Smooth muscle cell (in vitro differentiated cells): Measurements from ENCODE around the gene SEMA3D. TPM values are rescaled to one million over a fixed set of nuclear protein-coding genes. Genes with fewer than 3 reads are reported as not detected.

Experiments used
- DNase-seq: peaks from one replicate; lab custom pipeline; 2025; ENCODE audit not compliant: unreplicated experiment; lab: John Stamatoyannopoulos, UW
- H2AFZ ChIP-seq: fragments of 200-600 bp; sonication (generic); 2 replicates; pipeline ENCODE4 v1.6.0; 2016; ENCODE audit warnings: antibody characterized with exemption, low read depth, mild to moderate bottlenecking
- H3F3A ChIP-seq: fragments of 200-600 bp; sonication (generic); 2 replicates; pipeline ENCODE4 v1.6.0; 2017; ENCODE audit warnings: antibody characterized with exemption, low read depth
- H3K27ac ChIP-seq: fragments of 200-600 bp; sonication (generic); 2 replicates; pipeline ENCODE4 v1.5.1; 2016; ENCODE audit warnings: low read depth, mild to moderate bottlenecking
- H3K27me3 ChIP-seq: fragments of 200-600 bp; sonication (generic); 2 replicates; pipeline ENCODE4 v1.6.1; 2016; ENCODE audit warnings: low read depth, mild to moderate bottlenecking
- H3K36me3 ChIP-seq: fragments of 200-600 bp; sonication (generic); 2 replicates; pipeline ENCODE4 v1.5.1; 2016; ENCODE audit warnings: low read depth
- H3K4me1 ChIP-seq: fragments of 200-600 bp; sonication (generic); 2 replicates; pipeline ENCODE4 v1.5.1; 2016; ENCODE audit warnings: low read depth
- H3K4me2 ChIP-seq: fragments of 200-600 bp; sonication (generic); 2 replicates; pipeline ENCODE4 v1.6.0; 2016; ENCODE audit warnings: mild to moderate bottlenecking
- H3K4me3 ChIP-seq: fragments of 200-600 bp; sonication (generic); 2 replicates; pipeline ENCODE4 v1.5.1; 2016; ENCODE audit warnings: mild to moderate bottlenecking
- H3K79me2 ChIP-seq: fragments of 200-600 bp; sonication (generic); 2 replicates; pipeline ENCODE4 v1.6.0; 2016; ENCODE audit warnings: low read depth, mild to moderate bottlenecking
- H3K9ac ChIP-seq: fragments of 200-600 bp; sonication (generic); 2 replicates; pipeline ENCODE4 v1.6.0; 2016; ENCODE audit warnings: low read depth
- H3K9me3 ChIP-seq: fragments of 200-600 bp; sonication (generic); replicated peaks from 2 replicates; pipeline ENCODE4 v1.5.1; 2016; ENCODE audit warnings: low read depth
- H4K20me1 ChIP-seq: fragments of 200-600 bp; sonication (generic); 2 replicates; pipeline ENCODE4 v1.6.0; 2016; ENCODE audit warnings: low read depth
- WGBS: methylation state at CpG from one replicate; pipeline ENCODE4 v1.1.7; 2016; ENCODE audit warnings: low lambda C conversion rate; 5-methylcytosine and 5-hydroxymethylcytosine counted together
- polyA plus RNA-seq: library from polyadenylated mRNA; unstranded; fragments of >200 nt; fragmentation: Nextera tagmentation; extraction: Ambion mirVana; gene quantifications from 2 replicates; pipeline ENCODE4 v1.2.1, GENCODE V29; 2016
- total RNA-seq: library from RNA; depleted of rRNA; stranded (reverse); fragments of >200 nt; gene quantifications from 2 replicates; pipeline ENCODE4 v1.2.3, GENCODE V29; 2014
- TF ChIP-seq, protein P1 (sequence below): fragments of 200-600 bp; sonication (generic); IDR thresholded peaks from 2 replicates; pipeline ENCODE4 v1.5.1; 2017; ENCODE audit warnings: borderline replicate concordance, mild to moderate bottlenecking, antibody characterized with exemption; ENCODE audit not compliant: insufficient read depth, poor library complexity, severe bottlenecking

The SEMA3D gene
- total and polyA plus RNA-seq, 2 experiments from 2014 or later: 9.8 to 106 TPM

GRCh38 chr7:85119934-85120333, 66.9 kb downstream of the SEMA3D start:
- Histone ChIP-seq H3K9ac (no peak overlapping the region), H3F3A (no peaks in the 10 kb centered on the region), H3K4me1 (no peaks in the 10 kb centered on the region), H2AFZ (no peak overlapping the region), H3K27me3 (no peaks in the 10 kb centered on the region), H3K4me3 (no peak overlapping the region), H3K79me2 (no peaks in the 10 kb centered on the region), H3K36me3 (no peaks in the 10 kb centered on the region), H3K9me3 (peaks cover 4% of the 10 kb centered on the region), H3K27ac (no peak overlapping the region), H3K4me2 (no peak overlapping the region), H4K20me1 (no peaks in the 10 kb centered on the region)
- WGBS: 89% methylated on average over 3 of the region's 3 CpGs
- no peak for DNase-seq
- TF ChIP-seq, protein P1, sequence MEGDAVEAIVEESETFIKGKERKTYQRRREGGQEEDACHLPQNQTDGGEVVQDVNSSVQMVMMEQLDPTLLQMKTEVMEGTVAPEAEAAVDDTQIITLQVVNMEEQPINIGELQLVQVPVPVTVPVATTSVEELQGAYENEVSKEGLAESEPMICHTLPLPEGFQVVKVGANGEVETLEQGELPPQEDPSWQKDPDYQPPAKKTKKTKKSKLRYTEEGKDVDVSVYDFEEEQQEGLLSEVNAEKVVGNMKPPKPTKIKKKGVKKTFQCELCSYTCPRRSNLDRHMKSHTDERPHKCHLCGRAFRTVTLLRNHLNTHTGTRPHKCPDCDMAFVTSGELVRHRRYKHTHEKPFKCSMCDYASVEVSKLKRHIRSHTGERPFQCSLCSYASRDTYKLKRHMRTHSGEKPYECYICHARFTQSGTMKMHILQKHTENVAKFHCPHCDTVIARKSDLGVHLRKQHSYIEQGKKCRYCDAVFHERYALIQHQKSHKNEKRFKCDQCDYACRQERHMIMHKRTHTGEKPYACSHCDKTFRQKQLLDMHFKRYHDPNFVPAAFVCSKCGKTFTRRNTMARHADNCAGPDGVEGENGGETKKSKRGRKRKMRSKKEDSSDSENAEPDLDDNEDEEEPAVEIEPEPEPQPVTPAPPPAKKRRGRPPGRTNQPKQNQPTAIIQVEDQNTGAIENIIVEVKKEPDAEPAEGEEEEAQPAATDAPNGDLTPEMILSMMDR: no peak

DNA sequence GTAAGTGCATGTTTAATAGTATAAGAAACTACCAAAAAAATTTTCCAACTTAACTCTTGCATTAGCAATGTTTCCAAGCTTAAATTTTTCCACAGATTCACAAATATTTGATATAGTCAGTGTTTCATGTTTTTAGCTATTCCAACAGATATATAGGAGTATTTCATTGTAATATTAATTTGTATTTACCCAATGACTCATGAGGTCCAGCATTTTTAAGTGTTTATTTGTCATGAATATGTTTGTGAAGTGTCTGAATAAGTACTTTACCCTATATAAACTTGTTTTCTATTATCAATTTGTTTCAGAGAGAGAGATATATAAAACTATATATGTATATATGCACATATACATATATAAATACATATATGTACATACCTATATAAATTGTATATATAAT, 71.0 kb downstream of the SEMA3D start:
- DNase-seq: no peak
- Histone ChIP-seq H3K36me3 (no peaks in the 10 kb centered on the region), H3F3A (no peaks in the 10 kb centered on the region), H3K4me1 (no peaks in the 10 kb centered on the region), H3K9me3 (peaks cover 4% of the 10 kb centered on the region), H3K79me2 (no peaks in the 10 kb centered on the region), H2AFZ (no peak overlapping the region), H3K4me2 (no peak overlapping the region), H3K9ac (no peak overlapping the region), H3K27me3 (no peaks in the 10 kb centered on the region), H3K4me3 (no peak overlapping the region), H4K20me1 (no peaks in the 10 kb centered on the region), H3K27ac (no peak overlapping the region)
- TF ChIP-seq, protein P1: no peak

GRCh38 chr7:85115006-85115405, 71.8 kb downstream of the SEMA3D start:
- no peak overlapping the region for H2AFZ ChIP-seq

DNA sequence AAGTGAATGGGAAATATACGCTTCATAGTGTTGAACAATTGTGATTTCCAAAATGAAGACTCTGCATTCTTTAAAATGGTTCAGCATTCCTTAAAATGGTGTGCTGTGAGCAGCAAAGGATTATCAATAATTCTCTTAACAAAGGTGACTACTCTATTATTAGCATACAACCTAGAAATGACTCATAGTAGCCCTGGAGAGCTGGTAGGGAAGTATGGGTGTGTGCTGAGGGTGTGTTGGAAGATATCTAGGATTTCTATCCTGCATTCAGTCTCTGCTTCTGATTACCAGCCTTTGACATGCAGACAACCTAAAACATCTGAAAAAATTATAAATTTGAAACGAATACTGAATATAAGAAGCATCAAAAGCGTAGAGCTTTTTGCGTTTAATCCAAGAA, 72.5 kb downstream of the SEMA3D start:
- Histone ChIP-seq H3K4me1 (no peaks in the 10 kb centered on the region), H3K9ac (no peak overlapping the region), H3F3A (no peaks in the 10 kb centered on the region), H3K4me2 (no peak overlapping the region), H3K27me3 (no peaks in the 10 kb centered on the region), H2AFZ (no peak overlapping the region), H4K20me1 (no peaks in the 10 kb centered on the region), H3K79me2 (no peaks in the 10 kb centered on the region), H3K9me3 (peaks cover 4% of the 10 kb centered on the region), H3K27ac (peak overlapping the region; percentile 55), H3K4me3 (no peak overlapping the region), H3K36me3 (no peaks in the 10 kb centered on the region)
- DNase-seq: no peak
- TF ChIP-seq, protein P1: no peak
- WGBS: 82% methylated on average over 4 of the region's 4 CpGs

More at GRCh38 chr7:85115006-85115405, 71.8 kb downstream of the SEMA3D start:
- Histone ChIP-seq H4K20me1 (no peaks in the 10 kb centered on the region), H3K4me2 (no peak overlapping the region), H3F3A (no peaks in the 10 kb centered on the region), H3K27me3 (no peaks in the 10 kb centered on the region), H3K4me3 (no peak overlapping the region), H3K9me3 (peaks cover 4% of the 10 kb centered on the region), H3K4me1 (no peaks in the 10 kb centered on the region), H3K27ac (peak overlapping the region; percentile 2), H3K36me3 (no peaks in the 10 kb centered on the region), H3K79me2 (no peaks in the 10 kb centered on the region), H3K9ac (no peak overlapping the region)
- TF ChIP-seq, protein P1: no peak
- 73% methylated on average over 2 of the region's 2 CpGs for WGBS
- no peak for DNase-seq
